Caco-2 (cell line): Measurements from ENCODE around the gene UGDH. TPM values are rescaled to one million over a fixed set of nuclear protein-coding genes. Genes with fewer than 3 reads are reported as not detected.
"Not testable (repeated sequence)": the region's sequence is repeated elsewhere in the genome, so short reads cannot be mapped to it uniquely, and the experiment has no call there.

Experiments used
- BruUV-seq: library from RNA; stranded (reverse); fragments of 400-500 nt; replicated peaks from 2 replicates; lab custom pipeline; 2021; lab: Mats Ljungman, UMichigan
- CTCF ChIA-PET: fragments of 300-600 bp; sonication (Branson Sonifier 250); formaldehyde crosslinking; loops from one replicate; lab custom pipeline; 2022; ENCODE audit warnings: antibody characterized with exemption; lab: Charles Lee
- POLR2A ChIA-PET: fragments of 300-600 bp; sonication (Branson Sonifier 250); formaldehyde crosslinking; loops from one replicate; lab custom pipeline; 2022; ENCODE audit warnings: antibody characterized with exemption; lab: Charles Lee
- DNase-seq, 2 experiments: peaks; one replicate each; pipeline versions ENCODE4 v3.0.0 to v3.0.0-alpha.2; 2020 to 2022
- H3K27me3 ChIP-seq: replicated peaks from 2 replicates; pipeline ENCODE4 v1.6.0; 2011; ENCODE audit warnings: low read length; ENCODE audit not compliant: control insufficient read depth, insufficient read depth
- H3K36me3 ChIP-seq: 2 replicates; pipeline ENCODE4 v1.5.1; 2011; ENCODE audit warnings: low read length; ENCODE audit not compliant: control insufficient read depth, insufficient read depth
- H3K4me1 ChIP-seq: fragments of 250-450 bp; sonication (Bioruptor Pico); 2 replicates; pipeline ENCODE4 v1.5.1; 2020; ENCODE audit warnings: mild to moderate bottlenecking
- H3K4me3 ChIP-seq: 2 replicates; pipeline ENCODE4 v1.5.1; 2011; ENCODE audit warnings: low read depth, mild to moderate bottlenecking, control low read depth, low read length
- H3K9me3 ChIP-seq: fragments of 250-450 bp; sonication (Bioruptor Pico); 2 replicates; pipeline ENCODE4 v1.5.1; 2020; ENCODE audit warnings: mild to moderate bottlenecking, moderate library complexity
- H3K27ac Mint-ChIP-seq: one replicate; pipeline ENCODE4 v1.8.0; 2022; ENCODE audit warnings: mixed read lengths; ENCODE audit not compliant: unreplicated experiment
- H3K27me3 Mint-ChIP-seq: one replicate; pipeline ENCODE4 v1.8.0; 2022; ENCODE audit warnings: mixed read lengths; ENCODE audit not compliant: insufficient read depth, unreplicated experiment
- H3K36me3 Mint-ChIP-seq: one replicate; pipeline ENCODE4 v1.8.0; 2022; ENCODE audit warnings: mild to moderate bottlenecking, mixed read lengths; ENCODE audit not compliant: insufficient read depth, unreplicated experiment
- H3K4me1 Mint-ChIP-seq: one replicate; pipeline ENCODE4 v1.8.0; 2022; ENCODE audit warnings: low read depth, mixed read lengths; ENCODE audit not compliant: unreplicated experiment
- H3K4me3 Mint-ChIP-seq: one replicate; pipeline ENCODE4 v1.8.0; 2022; ENCODE audit warnings: mild to moderate bottlenecking, moderate library complexity, mixed read lengths; ENCODE audit not compliant: unreplicated experiment
- H3K9me3 Mint-ChIP-seq: one replicate; pipeline ENCODE4 v1.8.0; 2022; ENCODE audit warnings: mixed read lengths; ENCODE audit not compliant: unreplicated experiment
- CTCF ChIP-seq, 2 experiments: fragments of 200-600 bp in 1 of 2; IDR thresholded peaks; 1 replicate in 1 of 2; 2 replicates in 1 of 2; pipeline versions ENCODE4 v1.5.1 to v1.8.0; 2011 to 2022; ENCODE audit warnings: antibody characterized with exemption in 1 of 2, control low read depth in 1 of 2, inconsistent platforms in 1 of 2, low read depth in 1 of 2, low read length in 1 of 2, mild to moderate bottlenecking in 1 of 2, moderate library complexity in 1 of 2; ENCODE audit not compliant: insufficient read depth in 1 of 2, severe bottlenecking in 1 of 2, unreplicated experiment in 1 of 2
- intact Hi-C: fragments of 100-400 bp; cut with micrococcal nuclease; formaldehyde crosslinking; loops from one replicate; pipeline ENCODE4 v1.10.0; 2022; ENCODE audit not compliant: unreplicated experiment
- total RNA-seq: library from RNA; stranded (reverse); gene quantifications from 2 replicates; pipeline ENCODE4 v1.2.3, GENCODE V29; 2022

The UGDH gene
- total RNA-seq, 1 experiment from 2014 or later, result 139 TPM

- Mint-ChIP-seq H3K4me3 (no peak overlapping the region), H3K36me3 (peaks cover 6% of the 10 kb centered on the region), H3K27ac (no peak overlapping the region), H3K27me3 (no peaks in the 10 kb centered on the region), H3K4me1 (no peaks in the 10 kb centered on the region), H3K9me3 (no peaks in the 10 kb centered on the region)
- H3K9me3 ChIP-seq, result peaks cover 6% of the 10 kb centered on the region; the same call in 1 of the 2 replicates
- ChIA-PET POLR2A (interaction anchor here (1.3 kb wide), 1 partner anchor 21 kb away, joined by 5 read pairs; the partner anchor contains the start of gene UGDH), CTCF (no interaction called here)
- no peak for TF ChIP-seq CTCF (IDR thresholded peaks at IDR 0.05; ENCODE audit: insufficient read depth in 1 of 2, low read depth in 1 of 2, low read length in 1 of 2, severe bottlenecking in 1 of 2, unreplicated experiment in 1 of 2)
- intact Hi-C loops, result no loop called here
- BruUV-seq, result no TSS peak
- H3K27me3 ChIP-seq, result no peaks in the 10 kb centered on the region
- no peak for DNase-seq
- 0 out of 2 replicates have a peak, but pooled peaks cover 5% of the 10 kb centered on the region for H3K4me1 ChIP-seq
- no peak overlapping the region for H3K4me3 ChIP-seq
- no peaks in the 10 kb centered on the region for H3K36me3 ChIP-seq
These were observed 21.3 kb upstream of the UGDH start for GRCh38 chr4:39548425-39549067.

- intact Hi-C loops, result no loop called here
These were observed 17.5 kb upstream of the UGDH start for GRCh38 chr4:39544580-39545315.

GRCh38 chr4:39544080-39544479 lies 16.8 kb upstream of the UGDH start:
- H3K36me3 ChIP-seq, H3K27me3 ChIP-seq, H3K9me3 Mint-ChIP-seq, H3K9me3 ChIP-seq, H3K27me3 Mint-ChIP-seq, H3K36me3 Mint-ChIP-seq, intact Hi-C loops, H3K4me3 ChIP-seq, BruUV-seq, DNase-seq, H3K27ac Mint-ChIP-seq, H3K4me3 Mint-ChIP-seq: not testable (repeated sequence)
- peaks cover 15% of the 10 kb centered on the region for H3K4me1 Mint-ChIP-seq
- CTCF ChIA-PET, result interaction anchor here (0.6 kb wide), 1 partner anchor 79 kb away, joined by 7 read pairs; no protein-coding TSS in a partner anchor
- POLR2A ChIA-PET, result interaction anchor here (0.7 kb wide), 1 partner anchor 14 kb away, joined by 7 read pairs; no protein-coding TSS in a partner anchor
- 0 out of 2 replicates have a peak, but pooled peaks cover 13% of the 10 kb centered on the region for H3K4me1 ChIP-seq

More at GRCh38 chr4:39544580-39545315, 17.5 kb upstream of the UGDH start:
- H3K4me3 ChIP-seq, result no peak overlapping the region
- Mint-ChIP-seq H3K27me3 (no peaks in the 10 kb centered on the region), H3K9me3 (no peaks in the 10 kb centered on the region), H3K36me3 (peaks cover 6% of the 10 kb centered on the region), H3K4me3 (no peak overlapping the region), H3K4me1 (peaks cover 15% of the 10 kb centered on the region), H3K27ac (no peak overlapping the region)
- H3K4me1 ChIP-seq, result 0 out of 2 replicates have a peak, but pooled peaks cover 13% of the 10 kb centered on the region
- no TSS peak for BruUV-seq
- TF ChIP-seq CTCF (IDR thresholded peaks at IDR 0.05; ENCODE audit: insufficient read depth in 1 of 2, low read depth in 1 of 2, low read length in 1 of 2, severe bottlenecking in 1 of 2, unreplicated experiment in 1 of 2), result no peak
- no peaks in the 10 kb centered on the region for H3K36me3 ChIP-seq
- CTCF ChIA-PET, result interaction anchor here (0.6 kb wide), 1 partner anchor 79 kb away, joined by 7 read pairs; no protein-coding TSS in a partner anchor
- H3K9me3 ChIP-seq, result peaks cover 6% of the 10 kb centered on the region; the same call in 1 of the 2 replicates
- POLR2A ChIA-PET, result interaction anchor here (0.7 kb wide), 1 partner anchor 14 kb away, joined by 7 read pairs; no protein-coding TSS in a partner anchor
- DNase-seq, result no peak
- no peaks in the 10 kb centered on the region for H3K27me3 ChIP-seq
